Right lobe of liver (tissue), 6 donors: ENCODE measurements around the gene CAPN3. TPM values are rescaled to one million over a fixed set of nuclear protein-coding genes. Genes with fewer than 3 reads are reported as not detected.

Source experiments
- ATAC-seq, 4 donors: fragments of 200-7000 bp; cut with Tn5 transposase; one replicate each; pipeline ENCODE4 v1.9.1; 2020; ENCODE audit warnings: mild to moderate bottlenecking in 4 of 4, moderate library complexity in 4 of 4
- DNase-seq, 3 donors: peaks; one replicate each; pipeline ENCODE4 v3.0.0-alpha.2; 2020
- H3K27ac ChIP-seq, 3 donors: fragments of 200-600 bp; one replicate each; pipeline ENCODE4 v1.8.0; 2022
- H3K27me3 ChIP-seq, 2 donors: fragments of 200-600 bp; one replicate each; pipeline ENCODE4 v1.8.0; 2022
- H3K36me3 ChIP-seq, 4 donors: fragments of 200-600 bp; sonication (generic) in 1 of 4; one replicate each; pipeline versions ENCODE4 v1.5.1 to v1.8.0; 2017 to 2022; ENCODE audit warnings: control low read depth in 1 of 4
- H3K4me1 ChIP-seq, 4 donors: fragments of 200-600 bp; sonication (generic) in 1 of 4; one replicate each; pipeline versions ENCODE4 v1.5.1 to v1.8.0; 2017 to 2022; ENCODE audit warnings: control low read depth in 1 of 4
- H3K4me3 ChIP-seq, 3 donors: fragments of 200-600 bp; one replicate each; pipeline ENCODE4 v1.8.0; 2022
- H3K9me3 ChIP-seq, 4 donors: fragments of 200-600 bp; sonication (generic) in 1 of 4; one replicate each; pipeline versions ENCODE4 v1.5.1 to v1.8.0; 2017 to 2022; ENCODE audit warnings: control low read depth in 1 of 4
- POLR2A ChIP-seq: fragments of 450-650 bp; IDR thresholded peaks from one replicate; pipeline ENCODE4 v1.6.1; 2017; ENCODE audit warnings: antibody characterized with exemption, mild to moderate bottlenecking
- WGBS: methylation state at CpG from one replicate; pipeline ENCODE4 v1.1.6; 2018; ENCODE audit warnings: low coverage, low lambda C conversion rate; ENCODE audit not compliant: insufficient coverage; ENCODE audit errors: missing lambda C conversion rate; 5-methylcytosine and 5-hydroxymethylcytosine counted together
- intact Hi-C, 2 donors: fragments of 100-400 bp; cut with DNase I; formaldehyde crosslinking; loops; one replicate each; pipeline versions ENCODE4 v1.11.2 to v1.14.1; 2022
- total RNA-seq, 6 experiments: library from RNA; depleted of rRNA in 2 of 6; stranded (reverse); fragments of >200 nt in 2 of 6; fragmentation: NEBNext Ultra II Directional in 3 of 6; extraction: Animal tissue kit (Norgen Biotek cat#: 25700) in 3 of 6; gene quantifications; one replicate each; pipeline versions ENCODE4 v1.1.0 to v1.2.4, GENCODE V29; 2016 to 2023
- TF ChIP-seq, protein P1 (sequence below), 4 donors: fragments of 200-600 bp in 3 of 4; fragments of 450-650 bp in 1 of 4; IDR thresholded peaks; one replicate each; pipeline versions ENCODE4 v1.5.1 to v1.8.0; 2016 to 2022; ENCODE audit warnings: antibody characterized with exemption in 4 of 4, mild to moderate bottlenecking in 2 of 4
- donor health status: DM: no; HTN: yes; CAD: no.
- donor health status: DM: no; HTN: no; CAD: no.
- donor health status: DM: no; HTN: no; CAD: no.
- donor health status: DM: no; HTN: yes; CAD: no.
- donor health status: DM: no; HTN: yes; CAD: no.

The CAPN3 gene
- total RNA-seq, 6 experiments from 2014 or later = 3.2 to 25.9 (median 13.3) TPM

DNA sequence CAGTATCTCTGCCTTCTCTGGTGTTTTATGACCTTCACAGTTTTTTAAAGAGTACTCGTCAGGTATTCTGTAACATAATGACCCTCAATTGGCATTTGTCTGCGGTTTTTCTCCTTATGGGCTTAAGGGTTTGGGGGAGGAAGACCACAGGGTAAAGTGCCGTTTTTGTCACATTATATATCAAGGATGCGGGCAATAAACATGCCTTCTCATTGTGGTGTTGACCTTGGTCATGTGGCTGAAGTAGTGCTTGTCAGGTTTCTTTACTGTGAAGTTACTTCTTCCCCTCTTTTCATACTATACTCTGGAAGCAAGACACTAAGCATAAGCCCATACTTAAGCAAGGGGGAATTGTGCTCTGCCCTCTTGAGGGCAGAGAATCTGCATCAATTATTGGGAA lies 16.6 kb downstream of the CAPN3 start:
- intact Hi-C loops = no loop called here
- no peak for ATAC-seq
- no peak overlapping the region for H3K4me3 ChIP-seq
- WGBS = 76% methylated on average over 4 of the region's 4 CpGs
- no peaks in the 10 kb centered on the region for H3K27me3 ChIP-seq
- H3K4me1 ChIP-seq = no peaks in the 10 kb centered on the region
- TF ChIP-seq, protein P1, sequence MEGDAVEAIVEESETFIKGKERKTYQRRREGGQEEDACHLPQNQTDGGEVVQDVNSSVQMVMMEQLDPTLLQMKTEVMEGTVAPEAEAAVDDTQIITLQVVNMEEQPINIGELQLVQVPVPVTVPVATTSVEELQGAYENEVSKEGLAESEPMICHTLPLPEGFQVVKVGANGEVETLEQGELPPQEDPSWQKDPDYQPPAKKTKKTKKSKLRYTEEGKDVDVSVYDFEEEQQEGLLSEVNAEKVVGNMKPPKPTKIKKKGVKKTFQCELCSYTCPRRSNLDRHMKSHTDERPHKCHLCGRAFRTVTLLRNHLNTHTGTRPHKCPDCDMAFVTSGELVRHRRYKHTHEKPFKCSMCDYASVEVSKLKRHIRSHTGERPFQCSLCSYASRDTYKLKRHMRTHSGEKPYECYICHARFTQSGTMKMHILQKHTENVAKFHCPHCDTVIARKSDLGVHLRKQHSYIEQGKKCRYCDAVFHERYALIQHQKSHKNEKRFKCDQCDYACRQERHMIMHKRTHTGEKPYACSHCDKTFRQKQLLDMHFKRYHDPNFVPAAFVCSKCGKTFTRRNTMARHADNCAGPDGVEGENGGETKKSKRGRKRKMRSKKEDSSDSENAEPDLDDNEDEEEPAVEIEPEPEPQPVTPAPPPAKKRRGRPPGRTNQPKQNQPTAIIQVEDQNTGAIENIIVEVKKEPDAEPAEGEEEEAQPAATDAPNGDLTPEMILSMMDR (IDR thresholded peaks at IDR 0.05) = no peak
- TF ChIP-seq POLR2A = no peak
- no peak overlapping the region for H3K27ac ChIP-seq
- H3K36me3 ChIP-seq = no peaks in the 10 kb centered on the region
- H3K9me3 ChIP-seq = no peaks in the 10 kb centered on the region
- DNase-seq = no peak

DNA sequence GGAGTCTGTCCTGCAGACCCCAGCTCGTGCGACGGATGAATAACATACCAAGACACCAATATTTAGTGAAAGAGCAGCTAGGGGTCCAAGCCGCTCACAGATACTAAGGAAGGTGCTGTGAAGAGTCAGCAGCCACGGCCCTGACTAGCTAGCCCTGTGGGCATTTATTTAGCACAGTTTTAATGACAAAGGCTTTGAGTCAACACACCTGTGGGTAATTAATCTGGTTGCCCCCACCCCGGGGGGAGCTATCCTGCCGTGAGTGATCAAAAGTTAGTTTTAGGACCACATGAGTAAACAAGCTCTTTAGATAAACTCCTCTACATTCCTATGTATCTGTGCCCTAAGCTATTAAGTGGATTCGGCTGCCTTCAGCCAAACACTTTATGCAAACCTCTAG lies 18.7 kb downstream of the CAPN3 start:
- Histone ChIP-seq H3K27ac (no peak overlapping the region), H3K36me3 (no peaks in the 10 kb centered on the region), H3K4me3 (no peak overlapping the region), H3K9me3 (no peaks in the 10 kb centered on the region), H3K4me1 (no peaks in the 10 kb centered on the region), H3K27me3 (no peaks in the 10 kb centered on the region)
- no peak for TF ChIP-seq POLR2A
- TF ChIP-seq, protein P1 (IDR thresholded peaks at IDR 0.05) = no peak
- 90% methylated on average over 5 of the region's 8 CpGs for WGBS
- intact Hi-C loops = no loop called here
- no peak for ATAC-seq
- no peak for DNase-seq

DNA sequence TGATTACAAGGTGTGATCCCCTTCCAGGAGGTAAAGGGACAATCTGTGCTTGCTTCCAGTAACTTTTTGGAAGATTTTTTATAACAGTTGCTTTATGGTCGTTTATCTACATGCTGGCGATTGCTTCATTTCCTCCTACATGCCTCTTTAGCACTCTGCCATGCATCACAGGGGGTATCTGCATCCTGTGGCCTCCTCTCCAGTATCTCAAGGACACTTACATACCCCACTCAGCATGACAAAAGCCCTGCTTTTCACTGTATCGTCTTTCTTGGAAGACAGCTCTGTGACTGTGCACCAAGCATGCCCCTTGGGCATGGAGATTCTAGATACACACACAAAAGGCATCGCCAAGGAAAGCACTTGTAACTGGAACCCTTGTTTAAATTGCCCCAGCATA lies 25.3 kb downstream of the CAPN3 start:
- 56% methylated on average over 2 of the region's 4 CpGs for WGBS
- Histone ChIP-seq H3K27ac (no peak overlapping the region), H3K27me3 (no peaks in the 10 kb centered on the region), H3K4me1 (no peaks in the 10 kb centered on the region), H3K4me3 (no peak overlapping the region), H3K9me3 (no peaks in the 10 kb centered on the region), H3K36me3 (no peaks in the 10 kb centered on the region)
- TF ChIP-seq, protein P1 (IDR thresholded peaks at IDR 0.05) = no peak
- TF ChIP-seq POLR2A = no peak
- no peak for ATAC-seq
- peak in 1 of 3 donors; percentile 16 for DNase-seq
- intact Hi-C loops = no loop called here

DNA sequence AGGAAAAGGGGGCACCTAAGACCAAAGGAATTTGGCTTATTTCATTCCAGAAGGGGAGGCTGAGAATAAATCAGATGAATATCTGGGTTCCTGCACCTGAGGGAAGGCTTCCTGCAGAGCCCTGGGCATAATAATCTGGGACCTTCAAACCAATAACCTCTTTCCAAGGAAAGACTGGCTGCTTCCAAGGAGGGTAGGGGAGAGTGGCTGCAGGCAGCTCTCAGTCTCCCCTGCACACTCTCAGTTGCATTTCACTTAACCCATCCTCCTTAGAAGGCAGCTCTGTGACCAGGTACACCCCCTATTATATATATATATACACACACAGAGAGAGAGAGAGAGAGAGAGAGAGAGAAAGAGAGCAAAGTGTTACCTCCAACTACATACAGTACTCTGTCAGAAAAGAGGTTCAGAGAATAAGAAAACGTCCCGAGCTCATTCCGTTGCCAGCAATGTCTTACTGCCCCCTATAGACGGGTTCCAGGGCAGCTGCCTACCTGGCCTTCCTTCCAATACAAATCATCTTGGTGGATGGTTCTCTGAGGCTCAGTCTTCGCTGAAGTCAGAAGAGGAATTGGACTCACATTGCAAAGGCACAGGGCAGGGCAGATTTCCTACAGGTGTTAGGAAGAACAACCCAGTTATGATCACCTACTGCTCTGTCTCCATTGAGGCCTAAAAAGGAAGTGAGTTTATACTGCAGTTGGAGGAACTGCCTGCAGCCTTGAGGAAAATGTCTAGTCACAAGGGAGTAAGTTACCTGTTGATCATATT lies 26.1 kb downstream of the CAPN3 start:
- ATAC-seq (peak; percentile 50 to 81 (median 55)), DNase-seq (no peak)
- no peaks in the 10 kb centered on the region for H3K4me1 ChIP-seq
- H3K4me3 ChIP-seq = no peak overlapping the region
- no peak overlapping the region for H3K27ac ChIP-seq
- no peaks in the 10 kb centered on the region for H3K36me3 ChIP-seq
- TF ChIP-seq, protein P1 (IDR thresholded peaks at IDR 0.05) = peak; percentile 31 to 54 (median 36)
- TF ChIP-seq POLR2A = no peak
- H3K9me3 ChIP-seq = no peaks in the 10 kb centered on the region
- 42% methylated on average over 5 of the region's 5 CpGs for WGBS
- intact Hi-C loops = no loop called here
- no peaks in the 10 kb centered on the region for H3K27me3 ChIP-seq
